ENCODE results near the gene SMIM36. TPM values are rescaled to one million over a fixed set of nuclear protein-coding genes. Genes with fewer than 3 reads are reported as not detected.
"Not testable (repeated sequence)": the region's sequence is repeated elsewhere in the genome, so short reads cannot be mapped to it uniquely, and the experiment has no call there.

Gene SMIM36
- total RNA-seq, 3 donors from 2014 or later = not detected

DNA sequence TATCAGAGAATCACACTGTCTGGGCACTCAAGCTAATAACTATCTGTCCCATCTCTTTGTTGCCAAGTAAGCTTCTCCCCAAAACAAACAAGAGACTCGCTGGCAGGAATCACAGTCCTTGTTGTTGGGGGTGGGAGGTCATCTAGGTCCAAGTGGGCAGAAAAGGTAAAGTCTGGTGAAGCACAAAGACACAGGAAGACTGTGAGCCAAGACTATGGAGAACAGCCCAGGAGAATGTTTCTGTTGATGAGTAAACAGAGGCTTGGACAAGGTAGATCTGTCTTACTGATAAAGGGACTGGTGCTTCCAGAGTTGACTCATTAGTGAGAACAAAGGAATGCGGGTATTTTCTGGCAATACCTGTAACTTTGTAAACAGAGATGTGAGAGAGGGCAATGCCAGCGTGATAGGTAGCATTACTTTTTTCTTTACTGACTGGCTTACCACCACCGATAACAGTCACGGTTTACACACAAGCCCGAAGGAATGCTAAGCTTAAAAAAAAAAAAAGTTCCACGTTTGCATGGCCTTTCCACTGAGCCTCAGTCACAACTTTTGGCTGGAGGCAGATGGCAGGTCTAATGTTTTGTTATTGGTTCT is 78.1 kb downstream of the SMIM36 start:
- no peaks in the 10 kb centered on the region for H3K9me3 ChIP-seq
- no peaks in the 10 kb centered on the region for H3K36me3 ChIP-seq
- TF ChIP-seq, protein P1, sequence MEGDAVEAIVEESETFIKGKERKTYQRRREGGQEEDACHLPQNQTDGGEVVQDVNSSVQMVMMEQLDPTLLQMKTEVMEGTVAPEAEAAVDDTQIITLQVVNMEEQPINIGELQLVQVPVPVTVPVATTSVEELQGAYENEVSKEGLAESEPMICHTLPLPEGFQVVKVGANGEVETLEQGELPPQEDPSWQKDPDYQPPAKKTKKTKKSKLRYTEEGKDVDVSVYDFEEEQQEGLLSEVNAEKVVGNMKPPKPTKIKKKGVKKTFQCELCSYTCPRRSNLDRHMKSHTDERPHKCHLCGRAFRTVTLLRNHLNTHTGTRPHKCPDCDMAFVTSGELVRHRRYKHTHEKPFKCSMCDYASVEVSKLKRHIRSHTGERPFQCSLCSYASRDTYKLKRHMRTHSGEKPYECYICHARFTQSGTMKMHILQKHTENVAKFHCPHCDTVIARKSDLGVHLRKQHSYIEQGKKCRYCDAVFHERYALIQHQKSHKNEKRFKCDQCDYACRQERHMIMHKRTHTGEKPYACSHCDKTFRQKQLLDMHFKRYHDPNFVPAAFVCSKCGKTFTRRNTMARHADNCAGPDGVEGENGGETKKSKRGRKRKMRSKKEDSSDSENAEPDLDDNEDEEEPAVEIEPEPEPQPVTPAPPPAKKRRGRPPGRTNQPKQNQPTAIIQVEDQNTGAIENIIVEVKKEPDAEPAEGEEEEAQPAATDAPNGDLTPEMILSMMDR (IDR thresholded peaks at IDR 0.05) = no peak
- TF ChIP-seq POLR2AphosphoS5 (IDR thresholded peaks at IDR 0.05) (no peak), POLR2A (IDR thresholded peaks at IDR 0.05) (no peak)
- H3K27me3 ChIP-seq = no peaks in the 10 kb centered on the region
- no peak for DNase-seq (ENCODE audit: low spot score in 2 of 2)
- H3K4me3 ChIP-seq = no peak overlapping the region
- peak overlapping the region; percentile 46 to 70 for H3K27ac ChIP-seq
- intact Hi-C loops (cut with DNase I; ENCODE audit: low total_unique reads) = no loop called here
- peaks cover 0 to 10% of the 10 kb centered on the region in 2 donors for H3K4me1 ChIP-seq

DNA sequence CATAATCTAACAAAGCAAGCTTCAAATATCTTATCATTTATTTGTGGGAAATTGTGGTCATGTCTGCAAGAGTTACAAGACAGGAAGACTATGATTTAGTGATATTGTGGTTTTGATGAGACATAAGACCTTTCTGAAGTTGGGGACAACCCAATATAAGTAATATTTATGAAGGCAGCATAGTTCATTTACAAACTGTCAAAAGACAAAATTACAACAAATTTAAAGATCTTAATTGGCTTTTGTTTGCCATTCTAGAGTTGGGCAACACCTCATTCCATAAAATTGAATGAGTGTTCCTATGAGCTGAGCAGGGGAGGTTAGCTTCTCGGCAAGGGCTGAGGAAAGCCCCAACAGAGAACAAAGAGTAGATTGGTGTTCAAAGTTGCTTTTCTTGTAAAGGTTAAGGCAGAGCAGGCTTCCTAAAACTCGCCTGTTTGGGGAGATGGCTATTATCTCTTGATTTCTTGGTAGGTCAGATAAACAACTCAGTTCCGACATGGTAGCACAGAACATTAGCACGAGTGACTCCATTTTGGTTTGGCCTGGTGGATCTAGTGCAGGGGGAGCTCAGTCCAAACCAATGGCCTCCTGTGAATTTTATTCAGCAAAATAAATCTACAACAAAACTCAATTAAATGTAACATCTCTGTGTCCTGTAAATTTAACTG is 78.8 kb downstream of the SMIM36 start:
- TF ChIP-seq POLR2A (IDR thresholded peaks at IDR 0.05) (no peak), POLR2AphosphoS5 (IDR thresholded peaks at IDR 0.05) (no peak)
- TF ChIP-seq, protein P1 (IDR thresholded peaks at IDR 0.05) = no peak
- peaks cover 0 to 10% of the 10 kb centered on the region in 2 donors for H3K4me1 ChIP-seq
- no peaks in the 10 kb centered on the region for H3K9me3 ChIP-seq
- H3K36me3 ChIP-seq = no peaks in the 10 kb centered on the region
- H3K27ac ChIP-seq = peak overlapping the region; percentile 46 to 70
- H3K4me3 ChIP-seq = no peak overlapping the region
- no peak for DNase-seq (ENCODE audit: low spot score in 2 of 2)
- no peaks in the 10 kb centered on the region for H3K27me3 ChIP-seq
- intact Hi-C loops (cut with DNase I; ENCODE audit: low total_unique reads) = no loop called here

DNA sequence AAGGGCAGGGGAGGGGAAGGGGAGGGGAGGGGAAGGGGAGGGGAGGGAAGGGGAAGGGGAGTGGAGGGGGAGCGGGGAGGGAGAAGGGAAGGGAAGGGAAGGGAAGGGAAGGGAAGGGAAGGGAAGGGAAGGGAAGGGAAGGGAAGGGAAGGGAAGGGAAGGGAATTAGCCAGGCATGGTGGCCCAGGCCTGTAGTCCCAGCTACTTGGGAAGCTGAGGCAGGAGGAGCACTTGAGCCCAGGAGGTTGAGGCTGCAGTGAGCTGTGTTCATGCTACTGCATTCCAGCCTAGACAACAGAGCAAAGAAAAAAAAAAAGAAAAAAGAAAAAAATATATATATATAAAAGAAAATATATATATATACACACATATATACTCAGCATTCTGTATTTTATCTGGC is 79.3 kb downstream of the SMIM36 start:
- DNase-seq (ENCODE audit: low spot score in 2 of 2); H3K4me3 ChIP-seq; H3K27me3 ChIP-seq; H3K36me3 ChIP-seq; H3K27ac ChIP-seq; H3K9me3 ChIP-seq; intact Hi-C loops (cut with DNase I; ENCODE audit: low total_unique reads): not testable (repeated sequence)
- H3K4me1 ChIP-seq = peaks cover 0 to 10% of the 10 kb centered on the region in 2 donors

DNA sequence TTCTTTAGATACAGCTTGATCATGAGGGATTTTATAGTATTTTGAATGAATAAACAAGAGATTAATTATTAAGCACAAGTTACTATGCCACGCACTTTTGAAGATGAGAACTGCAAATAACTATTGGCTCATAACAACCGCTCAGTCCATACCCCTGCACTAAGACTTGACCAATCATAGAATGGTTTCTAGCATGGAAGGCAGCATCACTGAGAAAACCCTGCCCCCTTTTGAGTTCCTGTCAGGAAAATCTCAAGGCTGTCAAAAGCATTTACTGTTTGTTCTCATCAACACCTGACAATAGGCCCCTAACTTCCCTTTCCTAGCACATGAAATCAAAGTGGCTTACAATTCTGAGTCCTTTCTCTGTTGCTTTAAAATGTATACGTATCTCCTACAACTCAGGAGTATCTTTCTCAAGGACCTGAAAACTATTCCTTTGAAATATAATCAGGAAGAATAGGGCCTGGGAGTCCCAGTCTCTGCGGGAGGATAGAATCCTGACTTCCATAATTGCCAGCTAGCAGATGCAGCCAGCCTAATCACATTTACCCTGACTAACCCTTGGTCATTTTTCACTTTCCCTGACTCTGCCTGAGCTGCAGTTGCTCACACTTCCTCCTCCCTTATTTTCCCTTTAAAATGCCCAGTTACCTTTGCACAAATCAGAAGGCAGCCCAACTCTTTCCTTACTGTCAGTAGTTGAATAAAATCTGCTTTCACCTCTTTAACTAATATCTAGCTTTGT is 80.5 kb downstream of the SMIM36 start:
- no peaks in the 10 kb centered on the region for H3K9me3 ChIP-seq
- H3K4me1 ChIP-seq = peaks cover 0 to 10% of the 10 kb centered on the region in 2 donors
- no peak overlapping the region for H3K4me3 ChIP-seq
- no peaks in the 10 kb centered on the region for H3K36me3 ChIP-seq
- no peaks in the 10 kb centered on the region for H3K27me3 ChIP-seq
- no peak overlapping the region for H3K27ac ChIP-seq
- DNase-seq (ENCODE audit: low spot score in 2 of 2) = no peak
- intact Hi-C loops (cut with DNase I; ENCODE audit: low total_unique reads) = no loop called here
- TF ChIP-seq POLR2AphosphoS5 (IDR thresholded peaks at IDR 0.05) (no peak), POLR2A (IDR thresholded peaks at IDR 0.05) (no peak)
- TF ChIP-seq, protein P1 (IDR thresholded peaks at IDR 0.05) = no peak

DNA sequence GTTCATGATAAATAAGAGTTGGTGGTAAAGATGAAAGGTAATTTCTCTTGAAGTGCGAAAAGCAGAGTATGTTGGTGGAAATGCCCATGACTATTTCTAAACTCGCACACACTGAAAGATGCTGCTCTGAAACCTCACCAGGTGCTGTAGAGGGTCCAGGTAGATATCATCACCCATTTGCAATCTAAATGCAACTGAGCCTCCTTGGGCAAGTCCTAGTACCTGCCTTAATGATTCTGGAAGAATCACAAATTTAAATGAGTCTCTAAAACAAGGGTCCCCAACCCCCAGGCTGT is 83.7 kb downstream of the SMIM36 start:
- peaks cover 0 to 4% of the 10 kb centered on the region in 2 donors for H3K27me3 ChIP-seq
- no peak overlapping the region for H3K4me3 ChIP-seq
- TF ChIP-seq, protein P1 (IDR thresholded peaks at IDR 0.05) = no peak
- TF ChIP-seq POLR2A (IDR thresholded peaks at IDR 0.05) (no peak), POLR2AphosphoS5 (IDR thresholded peaks at IDR 0.05) (no peak)
- DNase-seq (ENCODE audit: low spot score in 2 of 2) = no peak
- no peaks in the 10 kb centered on the region for H3K36me3 ChIP-seq
- peaks cover 0 to 2% of the 10 kb centered on the region in 2 donors for H3K4me1 ChIP-seq
- intact Hi-C loops (cut with DNase I; ENCODE audit: low total_unique reads) = no loop called here
- H3K9me3 ChIP-seq = no peaks in the 10 kb centered on the region
- peak overlapping the region in 1 of 2 donors; percentile 55 for H3K27ac ChIP-seq
